ACC112 (cell line): ENCODE measurements around the gene C1QTNF12.

Experiments used
- H2AFZ ChIP-seq: fragments of 200-600 bp; sonication (generic); one replicate; pipeline ENCODE4 v1.6.0; 2017; ENCODE audit warnings: antibody characterized with exemption, low read length; ENCODE audit not compliant: unreplicated experiment
- H3K27ac ChIP-seq: fragments of 200-600 bp; sonication (generic); 2 replicates; pipeline ENCODE4 v1.5.1; 2014; ENCODE audit warnings: low read depth, mild to moderate bottlenecking, antibody characterized with exemption, low read length, moderate library complexity
- H3K27me3 ChIP-seq: fragments of 200-600 bp; sonication (generic); 2 replicates; pipeline ENCODE4 v1.6.1; 2014; ENCODE audit warnings: mild to moderate bottlenecking, antibody characterized with exemption, low read length, moderate library complexity, mixed read lengths; ENCODE audit not compliant: insufficient read depth
- H3K36me3 ChIP-seq: fragments of 200-600 bp; sonication (generic); 2 replicates; pipeline ENCODE4 v1.6.1; 2016; ENCODE audit warnings: mild to moderate bottlenecking, antibody characterized with exemption, low read length, moderate library complexity, mixed read lengths; ENCODE audit not compliant: insufficient read depth
- H3K4me1 ChIP-seq: fragments of 200-600 bp; sonication (generic); one replicate; pipeline ENCODE4 v1.6.1; 2016; ENCODE audit warnings: low read length, mixed read lengths; ENCODE audit not compliant: insufficient read depth, unreplicated experiment, control insufficient read depth
- H3K4me3 ChIP-seq: fragments of 200-600 bp; sonication (generic); 2 replicates; pipeline ENCODE4 v1.5.1; 2014; ENCODE audit warnings: mild to moderate bottlenecking, low read depth, low read length
- H3K79me2 ChIP-seq: fragments of 200-600 bp; sonication (generic); one replicate; pipeline ENCODE4 v1.6.0; 2016; ENCODE audit warnings: low read length; ENCODE audit not compliant: control insufficient read depth, unreplicated experiment, insufficient read depth

C1QTNF12 gene

GRCh38 chr1:1231400-1232207, 14.9 kb downstream of the C1QTNF12 start, which contains the start of gene SDF4:
Gene SDF4 (minus strand): TSS chr1:1232001. CDS start chr1:1228772, 3,229 bp downstream.
- H3K4me3 ChIP-seq = peak within 1 kb of the TSS; percentile 92
- peaks cover 25% of the 10 kb centered on the region; the same call in 1 of the 2 replicates for H3K36me3 ChIP-seq
- H3K27ac ChIP-seq = peak within 1 kb of the TSS; percentile 71
- peaks cover 73% of the 10 kb centered on the region for H3K79me2 ChIP-seq
- no peaks in the 10 kb centered on the region for H3K27me3 ChIP-seq
- H2AFZ ChIP-seq = peak within 1 kb of the TSS; percentile 48
- peaks cover 4% of the 10 kb centered on the region for H3K4me1 ChIP-seq

GRCh38 chr1:1230656-1231399, 15.7 kb downstream of the C1QTNF12 start:
- Histone ChIP-seq H2AFZ (no peak overlapping the region), H3K79me2 (peaks cover 80% of the 10 kb centered on the region), H3K27me3 (no peaks in the 10 kb centered on the region), H3K27ac (peak overlapping the region; percentile 71), H3K36me3 (peaks cover 25% of the 10 kb centered on the region; the same call in 1 of the 2 replicates), H3K4me3 (peak overlapping the region; percentile 92), H3K4me1 (peaks cover 4% of the 10 kb centered on the region)

GRCh38 chr1:1229770-1230169, 16.8 kb downstream of the C1QTNF12 start:
- Histone ChIP-seq H3K4me3 (peak overlapping the region; percentile 92), H3K79me2 (peaks cover 88% of the 10 kb centered on the region), H3K27ac (no peak overlapping the region), H3K36me3 (peaks cover 27% of the 10 kb centered on the region; the same call in 1 of the 2 replicates), H2AFZ (no peak overlapping the region), H3K4me1 (peaks cover 4% of the 10 kb centered on the region), H3K27me3 (no peaks in the 10 kb centered on the region)

GRCh38 chr1:1228596-1229321, 17.8 kb downstream of the C1QTNF12 start:
- Histone ChIP-seq H3K36me3 (peaks cover 30% of the 10 kb centered on the region; the same call in 1 of the 2 replicates), H3K27ac (no peak overlapping the region), H2AFZ (no peak overlapping the region), H3K79me2 (peaks cover 80% of the 10 kb centered on the region), H3K4me1 (peaks cover 4% of the 10 kb centered on the region), H3K27me3 (no peaks in the 10 kb centered on the region), H3K4me3 (no peak overlapping the region)

GRCh38 chr1:1228187-1228586, 18.3 kb downstream of the C1QTNF12 start:
- H3K4me1 ChIP-seq = peaks cover 4% of the 10 kb centered on the region
- H3K79me2 ChIP-seq = peaks cover 75% of the 10 kb centered on the region
- H2AFZ ChIP-seq = no peak overlapping the region
- no peaks in the 10 kb centered on the region for H3K27me3 ChIP-seq
- H3K36me3 ChIP-seq = peaks cover 27% of the 10 kb centered on the region; the same call in 1 of the 2 replicates
- H3K4me3 ChIP-seq = no peak overlapping the region
- H3K27ac ChIP-seq = no peak overlapping the region

GRCh38 chr1:1227386-1227785, 19.1 kb downstream of the C1QTNF12 start:
- H3K79me2 ChIP-seq = peaks cover 67% of the 10 kb centered on the region
- peaks cover 31% of the 10 kb centered on the region; the same call in 1 of the 2 replicates for H3K36me3 ChIP-seq
- H3K27ac ChIP-seq = no peak overlapping the region
- no peak overlapping the region for H2AFZ ChIP-seq
- peaks cover 4% of the 10 kb centered on the region for H3K4me1 ChIP-seq
- no peaks in the 10 kb centered on the region for H3K27me3 ChIP-seq
- H3K4me3 ChIP-seq = no peak overlapping the region

GRCh38 chr1:1226566-1227362, 19.8 kb downstream of the C1QTNF12 start:
- H3K36me3 ChIP-seq = peaks cover 31% of the 10 kb centered on the region; the same call in 1 of the 2 replicates
- no peak overlapping the region for H3K4me3 ChIP-seq
- H3K4me1 ChIP-seq = peaks cover 4% of the 10 kb centered on the region
- no peak overlapping the region for H2AFZ ChIP-seq
- H3K27me3 ChIP-seq = no peaks in the 10 kb centered on the region
- H3K79me2 ChIP-seq = peaks cover 66% of the 10 kb centered on the region
- H3K27ac ChIP-seq = no peak overlapping the region

GRCh38 chr1:1225913-1226312, 20.6 kb downstream of the C1QTNF12 start:
- Histone ChIP-seq H3K4me3 (no peak overlapping the region), H3K27me3 (no peaks in the 10 kb centered on the region), H2AFZ (no peak overlapping the region), H3K36me3 (peaks cover 31% of the 10 kb centered on the region; the same call in 1 of the 2 replicates), H3K4me1 (peaks cover 4% of the 10 kb centered on the region), H3K27ac (no peak overlapping the region), H3K79me2 (peaks cover 58% of the 10 kb centered on the region)

- peaks cover 4% of the 10 kb centered on the region for H3K4me1 ChIP-seq
- H3K4me3 ChIP-seq = no peak overlapping the region
- peaks cover 34% of the 10 kb centered on the region; the same call in 1 of the 2 replicates for H3K36me3 ChIP-seq
- peaks cover 52% of the 10 kb centered on the region for H3K79me2 ChIP-seq
- H3K27me3 ChIP-seq = no peaks in the 10 kb centered on the region
- no peak overlapping the region for H2AFZ ChIP-seq
- no peak overlapping the region for H3K27ac ChIP-seq
These were observed 21.2 kb downstream of the C1QTNF12 start for GRCh38 chr1:1225238-1225845.
